SK-N-SH (cell line): ENCODE measurements around the gene RFTN1.
A peak's percentile ranks its signal among the peaks of the same experiment; 100 is the strongest.

Source experiments
- CTCF ChIP-seq: fragments of 200-600 bp; sonication (generic); IDR thresholded peaks from 2 replicates; pipeline ENCODE4 v1.6.1; 2017; ENCODE audit warnings: antibody characterized with exemption, mild to moderate bottlenecking, moderate library complexity
- JUND ChIP-seq: IDR thresholded peaks from 2 replicates; pipeline ENCODE4 v1.4.0; 2012
- PBX3 ChIP-seq: IDR thresholded peaks from 2 replicates; pipeline ENCODE4; 2012
- SMC3 ChIP-seq: IDR thresholded peaks from 2 replicates; pipeline ENCODE4 v1.6.1; 2012; ENCODE audit warnings: low read depth, low read length, improper control_type of control experiment
- TAF1 ChIP-seq: IDR thresholded peaks from 2 replicates; pipeline ENCODE4 v1.6.1; 2012; ENCODE audit warnings: low read depth, mild to moderate bottlenecking, low read length, moderate library complexity, borderline replicate concordance
- TF ChIP-seq, protein P1 (sequence below): IDR thresholded peaks from 2 replicates; pipeline ENCODE4 v1.4.0; 2012; ENCODE audit warnings: low read depth, borderline replicate concordance

DNA sequence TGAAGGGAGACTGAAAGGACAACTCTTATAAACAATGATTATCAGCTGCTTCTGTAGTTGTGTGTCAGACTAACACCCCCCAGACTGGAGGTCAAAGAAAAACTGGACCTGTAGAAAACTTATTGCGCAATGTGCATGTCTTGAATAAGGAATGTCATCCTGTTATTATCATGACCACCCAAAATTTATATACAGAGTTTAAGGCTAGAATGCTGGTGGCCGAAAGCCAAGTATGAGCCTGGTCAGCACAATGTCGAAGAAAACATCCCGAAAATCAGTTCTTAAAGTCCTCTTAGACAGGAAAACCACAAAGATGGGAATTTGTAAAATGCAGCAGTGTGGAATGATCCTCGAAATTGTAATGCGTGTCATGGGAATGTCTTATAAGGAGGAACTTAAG, 29.3 kb downstream of the RFTN1 start:
- TF ChIP-seq SMC3 (no peak), JUND (peak; percentile 41; the same call in 1 of the 2 replicates), PBX3 (peak; percentile 76), TAF1 (no peak), CTCF (no peak)
- TF ChIP-seq, protein P1, sequence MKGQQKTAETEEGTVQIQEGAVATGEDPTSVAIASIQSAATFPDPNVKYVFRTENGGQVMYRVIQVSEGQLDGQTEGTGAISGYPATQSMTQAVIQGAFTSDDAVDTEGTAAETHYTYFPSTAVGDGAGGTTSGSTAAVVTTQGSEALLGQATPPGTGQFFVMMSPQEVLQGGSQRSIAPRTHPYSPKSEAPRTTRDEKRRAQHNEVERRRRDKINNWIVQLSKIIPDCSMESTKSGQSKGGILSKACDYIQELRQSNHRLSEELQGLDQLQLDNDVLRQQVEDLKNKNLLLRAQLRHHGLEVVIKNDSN: 0 out of 2 replicates have a peak, but pooled peaks have one; percentile 11
